Colonic mucosa (tissue), 4 donors: Measurements from ENCODE around the gene PIK3C3. TPM values are rescaled to one million over a fixed set of nuclear protein-coding genes. Genes with fewer than 3 reads are reported as not detected.

Experiments
- DNase-seq: peaks from one replicate; pipeline ENCODE4 v3.0.0-alpha.2; 2020
- H3K27ac ChIP-seq: fragments of 200-600 bp; one replicate; pipeline ENCODE4 v1.8.0; 2021
- H3K27me3 ChIP-seq: fragments of 200-600 bp; one replicate; pipeline ENCODE4 v1.8.0; 2021
- H3K36me3 ChIP-seq: fragments of 200-600 bp; one replicate; pipeline ENCODE4 v1.8.0; 2021
- H3K4me1 ChIP-seq: fragments of 200-600 bp; one replicate; pipeline ENCODE4 v1.8.0; 2021; ENCODE audit warnings: mild to moderate bottlenecking
- H3K4me3 ChIP-seq: fragments of 200-600 bp; one replicate; pipeline ENCODE4 v1.8.0; 2021
- H3K9ac ChIP-seq, 2 donors: one replicate each; pipeline ENCODE4 v1.7.0; 2013; ENCODE audit warnings: control low read depth in 2 of 2, low read depth in 2 of 2, low read length in 2 of 2
- H3K9me3 ChIP-seq: fragments of 200-600 bp; one replicate; pipeline ENCODE4 v1.8.0; 2021
- intact Hi-C: fragments of 100-400 bp; cut with DNase I; formaldehyde crosslinking; loops from one replicate; pipeline ENCODE4 v1.14.1; 2022
- total RNA-seq, 2 donors: library from RNA; stranded (reverse); fragmentation: NEBNext Ultra II Directional in 1 of 2; extraction: Animal tissue kit (Norgen Biotek cat#: 25700) in 1 of 2; gene quantifications; one replicate each; pipeline ENCODE4 v1.2.1, GENCODE V29; 2021
- TF ChIP-seq, protein P1 (sequence below): fragments of 200-600 bp; IDR thresholded peaks from one replicate; pipeline ENCODE4 v1.8.0; 2022; ENCODE audit warnings: antibody characterized with exemption, mild to moderate bottlenecking
- donor health status: healthy.
- donor health status: DM: no; HTN: no; CAD: no.
- donor health status: DM: no; HTN: no; CAD: no.

The PIK3C3 gene
- total RNA-seq, 2 donors from 2014 or later, result 32.0 to 40.3 TPM

DNA sequence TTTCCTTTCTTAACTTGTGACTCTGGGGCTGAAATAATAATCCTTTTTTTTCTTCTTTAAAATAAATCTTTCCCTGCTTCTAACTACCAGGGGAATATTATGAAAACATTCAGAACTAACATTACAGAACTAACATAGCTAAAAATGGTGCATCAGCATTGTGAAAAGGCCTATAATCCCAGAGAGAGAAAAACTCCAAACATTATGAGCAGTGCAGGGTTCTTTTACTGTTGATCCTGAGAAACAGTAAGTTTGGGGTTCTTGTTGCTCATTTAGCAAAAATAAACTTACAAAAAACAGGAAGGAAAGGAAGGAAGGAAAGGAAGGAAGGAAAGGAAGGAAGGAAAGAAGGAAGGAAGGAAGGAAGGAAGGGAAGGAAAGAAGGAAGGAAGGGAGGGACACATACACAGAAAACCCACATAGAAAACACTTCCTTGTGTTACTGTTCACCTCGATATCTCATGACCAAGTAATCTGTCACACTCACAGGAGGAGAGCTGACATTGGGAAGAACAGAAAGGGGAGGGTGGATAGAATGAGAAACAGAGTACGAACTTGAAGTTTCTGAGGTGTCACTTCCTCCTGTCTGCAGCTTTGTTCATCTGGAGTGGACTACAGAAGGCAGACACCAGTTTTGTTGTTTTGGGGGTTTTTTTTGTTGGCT, 18.4 kb upstream of the PIK3C3 start:
- Histone ChIP-seq H3K27ac (no peak overlapping the region), H3K4me1 (no peaks in the 10 kb centered on the region), H3K9ac (no peak overlapping the region), H3K4me3 (no peak overlapping the region), H3K9me3 (no peaks in the 10 kb centered on the region), H3K36me3 (no peaks in the 10 kb centered on the region), H3K27me3 (no peaks in the 10 kb centered on the region)
- DNase-seq, result no peak
- intact Hi-C loops, result no loop called here
- TF ChIP-seq, protein P1, sequence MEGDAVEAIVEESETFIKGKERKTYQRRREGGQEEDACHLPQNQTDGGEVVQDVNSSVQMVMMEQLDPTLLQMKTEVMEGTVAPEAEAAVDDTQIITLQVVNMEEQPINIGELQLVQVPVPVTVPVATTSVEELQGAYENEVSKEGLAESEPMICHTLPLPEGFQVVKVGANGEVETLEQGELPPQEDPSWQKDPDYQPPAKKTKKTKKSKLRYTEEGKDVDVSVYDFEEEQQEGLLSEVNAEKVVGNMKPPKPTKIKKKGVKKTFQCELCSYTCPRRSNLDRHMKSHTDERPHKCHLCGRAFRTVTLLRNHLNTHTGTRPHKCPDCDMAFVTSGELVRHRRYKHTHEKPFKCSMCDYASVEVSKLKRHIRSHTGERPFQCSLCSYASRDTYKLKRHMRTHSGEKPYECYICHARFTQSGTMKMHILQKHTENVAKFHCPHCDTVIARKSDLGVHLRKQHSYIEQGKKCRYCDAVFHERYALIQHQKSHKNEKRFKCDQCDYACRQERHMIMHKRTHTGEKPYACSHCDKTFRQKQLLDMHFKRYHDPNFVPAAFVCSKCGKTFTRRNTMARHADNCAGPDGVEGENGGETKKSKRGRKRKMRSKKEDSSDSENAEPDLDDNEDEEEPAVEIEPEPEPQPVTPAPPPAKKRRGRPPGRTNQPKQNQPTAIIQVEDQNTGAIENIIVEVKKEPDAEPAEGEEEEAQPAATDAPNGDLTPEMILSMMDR, result no peak

DNA sequence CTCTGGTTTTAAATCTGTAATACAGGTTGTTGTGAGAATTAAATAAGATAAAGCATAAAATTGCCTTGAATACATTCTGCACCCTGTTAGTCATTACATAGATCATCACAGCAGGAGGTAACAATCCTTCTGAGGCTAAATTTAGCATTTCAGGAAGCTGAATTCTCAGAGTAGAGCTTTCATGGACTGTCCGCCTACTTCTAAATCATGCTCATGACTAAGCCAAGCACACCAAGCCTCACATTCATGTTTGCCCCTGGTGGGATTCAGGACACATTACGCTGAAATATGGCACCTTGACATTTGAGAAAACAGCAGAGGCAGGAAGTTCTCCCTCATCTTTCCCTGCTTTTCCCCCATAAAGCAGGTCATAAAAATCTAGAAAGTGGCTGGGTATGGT, 16.6 kb upstream of the PIK3C3 start:
- no peaks in the 10 kb centered on the region for H3K36me3 ChIP-seq
- H3K27me3 ChIP-seq, result no peaks in the 10 kb centered on the region
- TF ChIP-seq, protein P1, result no peak
- no peak overlapping the region for H3K9ac ChIP-seq
- no peaks in the 10 kb centered on the region for H3K4me1 ChIP-seq
- H3K27ac ChIP-seq, result no peak overlapping the region
- DNase-seq, result no peak
- H3K9me3 ChIP-seq, result no peaks in the 10 kb centered on the region
- H3K4me3 ChIP-seq, result no peak overlapping the region
- intact Hi-C loops, result no loop called here

DNA sequence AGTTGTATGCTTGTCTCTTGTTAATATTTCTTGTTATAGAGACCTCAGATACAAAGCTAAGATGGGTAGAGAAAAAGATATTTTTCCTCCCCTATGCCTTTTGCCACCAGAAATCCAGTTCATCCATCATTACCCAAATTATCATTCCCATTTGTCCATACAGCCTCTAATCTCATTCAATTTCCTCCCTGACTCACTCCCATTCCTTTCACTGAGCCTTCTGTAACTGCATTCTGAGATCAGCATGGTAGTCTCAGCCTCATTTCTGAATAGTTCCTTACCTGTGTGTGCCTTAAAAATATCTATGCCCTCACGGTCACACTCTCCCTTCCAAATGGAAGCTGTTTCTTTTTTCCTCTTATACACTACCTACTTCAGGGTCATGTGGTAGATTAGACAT, 15.7 kb upstream of the PIK3C3 start:
- H3K27me3 ChIP-seq, result no peaks in the 10 kb centered on the region
- intact Hi-C loops, result no loop called here
- no peaks in the 10 kb centered on the region for H3K9me3 ChIP-seq
- H3K36me3 ChIP-seq, result no peaks in the 10 kb centered on the region
- TF ChIP-seq, protein P1, result no peak
- no peak overlapping the region for H3K27ac ChIP-seq
- no peak for DNase-seq
- H3K4me3 ChIP-seq, result no peak overlapping the region
- no peak overlapping the region for H3K9ac ChIP-seq
- H3K4me1 ChIP-seq, result no peaks in the 10 kb centered on the region

DNA sequence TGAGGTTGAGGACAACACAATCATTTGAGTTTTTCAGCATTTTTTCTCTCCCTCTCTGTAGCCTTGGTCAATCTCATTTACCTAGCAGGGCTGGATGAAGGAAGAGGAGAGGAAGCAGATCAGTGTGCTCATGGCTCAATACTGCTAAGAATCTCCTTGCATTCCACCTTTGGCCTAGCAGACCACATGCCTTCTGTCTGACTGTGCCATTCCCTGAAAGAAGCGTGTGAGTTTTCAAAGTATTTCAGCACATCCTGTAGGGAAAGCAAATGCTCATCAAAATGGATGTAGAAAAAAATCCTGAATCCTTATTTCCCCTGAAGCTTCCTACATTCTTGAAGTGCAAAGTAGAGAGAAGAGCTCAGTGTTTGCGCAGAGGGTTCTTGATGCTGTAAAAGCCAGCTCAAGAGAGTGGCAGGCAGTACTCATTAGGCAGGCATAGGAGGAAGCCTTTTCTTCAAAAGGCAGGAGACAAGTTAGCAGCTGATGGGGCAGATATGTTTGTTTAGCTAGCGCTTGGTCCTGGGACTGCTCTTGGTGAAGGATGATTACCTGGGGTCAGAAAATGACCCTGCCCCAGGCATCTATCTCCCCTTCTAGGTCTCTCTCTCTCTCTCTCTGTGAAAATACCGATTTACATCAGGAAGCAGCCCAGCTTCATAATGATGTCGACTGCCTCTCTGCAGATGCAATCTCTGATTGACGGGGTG, 14.4 kb upstream of the PIK3C3 start:
- Histone ChIP-seq H3K4me3 (no peak overlapping the region), H3K27ac (no peak overlapping the region), H3K9ac (no peak overlapping the region), H3K27me3 (no peaks in the 10 kb centered on the region), H3K9me3 (no peaks in the 10 kb centered on the region), H3K36me3 (no peaks in the 10 kb centered on the region), H3K4me1 (no peaks in the 10 kb centered on the region)
- no peak for DNase-seq
- intact Hi-C loops, result no loop called here
- TF ChIP-seq, protein P1, result no peak

DNA sequence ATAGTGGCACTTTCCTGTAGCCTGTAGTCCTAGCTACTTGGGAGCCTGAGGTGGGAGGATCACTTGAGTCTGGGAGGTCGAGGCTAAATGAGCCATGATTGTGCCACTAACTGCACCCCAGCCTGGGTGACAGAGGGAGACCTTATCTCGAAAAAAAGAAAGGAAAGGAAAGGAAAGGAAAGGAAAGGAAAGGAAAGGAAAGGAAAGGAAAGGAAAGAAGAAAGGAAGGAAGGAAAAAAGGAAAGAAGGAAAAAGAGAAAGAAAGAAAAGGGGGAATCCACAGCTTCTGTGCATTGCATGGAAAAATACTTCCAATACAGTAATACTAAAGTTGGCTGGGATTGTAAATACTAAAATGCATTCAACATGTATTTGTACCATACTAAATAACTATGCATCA, 12.8 kb upstream of the PIK3C3 start:
- intact Hi-C loops, result no loop called here
- Histone ChIP-seq H3K4me3 (no peak overlapping the region), H3K9ac (no peak overlapping the region), H3K27me3 (no peaks in the 10 kb centered on the region), H3K36me3 (no peaks in the 10 kb centered on the region), H3K9me3 (no peaks in the 10 kb centered on the region), H3K4me1 (no peaks in the 10 kb centered on the region), H3K27ac (no peak overlapping the region)
- DNase-seq, result no peak
- TF ChIP-seq, protein P1, result no peak
